Measurements from ENCODE around the gene FGD3.

Gene FGD3

DNA sequence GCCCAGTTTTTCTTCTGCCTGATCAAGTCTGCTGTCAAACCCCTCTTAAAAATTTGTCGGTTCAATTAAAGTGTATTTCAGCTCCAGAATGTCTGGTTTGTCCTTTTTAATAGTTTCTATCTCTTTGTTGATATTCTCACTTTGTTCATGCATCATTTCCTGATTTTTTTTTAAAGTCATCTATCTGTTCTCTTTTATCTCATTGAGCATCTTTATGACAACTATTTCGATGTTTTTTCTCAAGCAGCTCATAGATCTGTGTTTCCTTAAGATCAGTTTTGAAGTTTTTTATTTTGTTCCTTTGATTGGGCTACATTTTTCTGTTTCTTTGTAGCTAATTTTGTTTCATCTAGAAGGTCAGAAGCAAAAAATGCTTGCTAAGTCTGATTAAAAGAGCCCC lies 53.7 kb downstream of the FGD3 start:
- TF ChIP-seq, protein P1, sequence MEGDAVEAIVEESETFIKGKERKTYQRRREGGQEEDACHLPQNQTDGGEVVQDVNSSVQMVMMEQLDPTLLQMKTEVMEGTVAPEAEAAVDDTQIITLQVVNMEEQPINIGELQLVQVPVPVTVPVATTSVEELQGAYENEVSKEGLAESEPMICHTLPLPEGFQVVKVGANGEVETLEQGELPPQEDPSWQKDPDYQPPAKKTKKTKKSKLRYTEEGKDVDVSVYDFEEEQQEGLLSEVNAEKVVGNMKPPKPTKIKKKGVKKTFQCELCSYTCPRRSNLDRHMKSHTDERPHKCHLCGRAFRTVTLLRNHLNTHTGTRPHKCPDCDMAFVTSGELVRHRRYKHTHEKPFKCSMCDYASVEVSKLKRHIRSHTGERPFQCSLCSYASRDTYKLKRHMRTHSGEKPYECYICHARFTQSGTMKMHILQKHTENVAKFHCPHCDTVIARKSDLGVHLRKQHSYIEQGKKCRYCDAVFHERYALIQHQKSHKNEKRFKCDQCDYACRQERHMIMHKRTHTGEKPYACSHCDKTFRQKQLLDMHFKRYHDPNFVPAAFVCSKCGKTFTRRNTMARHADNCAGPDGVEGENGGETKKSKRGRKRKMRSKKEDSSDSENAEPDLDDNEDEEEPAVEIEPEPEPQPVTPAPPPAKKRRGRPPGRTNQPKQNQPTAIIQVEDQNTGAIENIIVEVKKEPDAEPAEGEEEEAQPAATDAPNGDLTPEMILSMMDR (conservative IDR thresholded peaks at IDR 0.05; ENCODE audit: low read depth, low read length): no peak
- H3K4me3 ChIP-seq (ENCODE audit: low read depth, low read length): no peak overlapping the region
- DNase-seq (ENCODE audit: low read depth): no peak

DNA sequence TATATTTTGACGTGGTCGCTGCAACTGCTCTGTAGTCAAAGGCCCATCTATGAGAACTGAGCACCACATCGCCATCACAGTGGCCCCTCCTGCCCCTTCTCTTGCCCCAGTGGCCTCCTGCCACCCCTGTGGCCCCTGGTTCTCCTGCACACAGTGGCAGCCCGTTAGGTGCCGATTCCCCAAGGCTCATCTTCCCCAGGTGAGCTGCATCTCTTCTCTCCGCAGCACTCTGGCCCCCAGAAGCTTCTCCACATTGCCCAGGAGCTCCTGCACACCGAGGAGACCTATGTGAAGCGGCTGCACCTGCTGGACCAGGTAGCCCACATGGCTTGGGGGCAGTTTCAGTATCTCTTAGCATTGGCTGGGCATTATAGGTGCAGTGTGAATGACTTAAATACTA lies 55.4 kb downstream of the FGD3 start:
- TF ChIP-seq, protein P1 (conservative IDR thresholded peaks at IDR 0.05; ENCODE audit: low read depth, low read length): no peak
- no peak for DNase-seq (ENCODE audit: low read depth)
- no peak overlapping the region for H3K4me3 ChIP-seq (ENCODE audit: low read depth, low read length)

DNA sequence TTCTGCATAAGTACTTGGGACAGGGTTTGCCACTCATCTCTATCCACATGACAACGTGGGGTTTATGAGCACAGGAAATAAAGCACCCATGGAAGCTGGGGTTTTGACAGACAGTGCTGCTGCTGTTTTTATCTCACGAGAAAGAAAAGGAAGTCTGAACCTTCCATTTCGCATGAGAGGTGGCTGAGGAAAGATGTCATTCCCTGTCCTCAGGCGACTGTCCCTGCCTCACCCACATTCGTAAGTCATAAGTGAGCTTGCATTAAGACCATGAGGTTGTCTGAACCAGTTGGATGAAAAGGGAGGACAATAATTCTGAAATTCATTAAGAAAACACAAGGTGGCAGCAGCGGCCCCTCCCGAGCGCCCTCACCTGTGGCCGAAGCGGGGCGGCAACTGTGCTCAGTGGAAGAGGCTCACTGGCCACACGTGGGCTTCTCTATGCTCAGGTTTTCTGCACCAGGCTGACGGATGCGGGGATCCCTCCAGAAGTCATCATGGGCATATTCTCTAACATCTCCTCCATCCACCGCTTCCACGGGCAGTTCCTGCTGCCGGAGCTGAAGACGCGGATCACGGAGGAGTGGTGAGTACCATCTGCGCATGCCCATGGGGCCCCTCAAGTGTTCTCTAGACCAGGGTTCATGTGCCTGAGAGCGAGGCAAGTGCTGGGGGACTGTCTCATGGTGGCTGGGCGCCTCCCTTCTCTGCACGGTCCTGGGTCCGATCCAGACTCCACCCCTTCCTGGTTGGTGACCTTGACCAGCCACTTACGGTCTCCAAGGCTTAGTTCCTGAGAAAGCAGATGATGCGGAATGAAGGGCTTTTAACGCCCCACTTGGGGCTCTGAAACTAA lies 56.5 kb downstream of the FGD3 start:
- TF ChIP-seq, protein P1 (conservative IDR thresholded peaks at IDR 0.05; ENCODE audit: low read depth, low read length): peak; percentile 78
- no peak overlapping the region for H3K4me3 ChIP-seq (ENCODE audit: low read depth, low read length)
- peak; percentile 68 for DNase-seq (ENCODE audit: low read depth)

DNA sequence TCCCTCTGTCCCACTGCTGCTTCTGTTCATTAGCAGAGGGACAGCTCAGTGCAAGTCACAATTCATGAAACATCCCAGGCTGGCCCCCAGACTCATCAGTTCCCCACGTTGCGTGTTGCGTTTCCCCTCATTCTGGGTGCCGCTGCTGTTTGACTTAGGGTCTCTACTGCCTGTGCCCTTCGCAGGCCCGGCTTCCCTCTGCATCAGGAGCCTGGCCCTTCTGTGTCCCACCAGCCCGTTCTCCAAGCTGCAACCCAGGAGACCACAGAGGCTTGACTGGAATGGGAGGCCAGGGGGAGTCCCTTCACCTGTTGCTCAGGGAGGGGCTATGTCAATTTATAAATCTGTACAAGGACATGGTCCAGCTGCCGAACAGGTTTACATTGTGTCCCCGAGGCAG lies 57.2 kb downstream of the FGD3 start:
- no peak for DNase-seq (ENCODE audit: low read depth)
- H3K4me3 ChIP-seq (ENCODE audit: low read depth, low read length): no peak overlapping the region
- TF ChIP-seq, protein P1 (conservative IDR thresholded peaks at IDR 0.05; ENCODE audit: low read depth, low read length): no peak

DNA sequence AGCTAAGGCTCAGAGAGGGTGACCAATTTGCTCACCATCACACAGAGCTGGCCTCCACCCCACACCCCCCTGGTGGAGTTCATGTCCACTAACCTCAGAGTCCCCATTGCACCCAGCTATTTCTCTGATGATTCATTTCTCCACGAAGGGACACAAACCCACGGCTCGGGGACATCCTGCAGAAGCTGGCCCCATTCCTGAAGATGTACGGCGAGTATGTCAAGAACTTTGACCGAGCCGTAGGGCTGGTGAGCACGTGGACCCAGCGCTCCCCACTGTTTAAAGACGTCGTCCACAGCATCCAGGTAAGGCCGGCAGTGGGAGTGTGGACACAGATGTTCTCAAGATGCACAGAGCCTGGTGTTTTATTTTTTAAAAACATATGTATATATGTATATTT lies 58.6 kb downstream of the FGD3 start:
- TF ChIP-seq, protein P1 (conservative IDR thresholded peaks at IDR 0.05; ENCODE audit: low read depth, low read length): no peak
- DNase-seq (ENCODE audit: low read depth): no peak
- no peak overlapping the region for H3K4me3 ChIP-seq (ENCODE audit: low read depth, low read length)

DNA sequence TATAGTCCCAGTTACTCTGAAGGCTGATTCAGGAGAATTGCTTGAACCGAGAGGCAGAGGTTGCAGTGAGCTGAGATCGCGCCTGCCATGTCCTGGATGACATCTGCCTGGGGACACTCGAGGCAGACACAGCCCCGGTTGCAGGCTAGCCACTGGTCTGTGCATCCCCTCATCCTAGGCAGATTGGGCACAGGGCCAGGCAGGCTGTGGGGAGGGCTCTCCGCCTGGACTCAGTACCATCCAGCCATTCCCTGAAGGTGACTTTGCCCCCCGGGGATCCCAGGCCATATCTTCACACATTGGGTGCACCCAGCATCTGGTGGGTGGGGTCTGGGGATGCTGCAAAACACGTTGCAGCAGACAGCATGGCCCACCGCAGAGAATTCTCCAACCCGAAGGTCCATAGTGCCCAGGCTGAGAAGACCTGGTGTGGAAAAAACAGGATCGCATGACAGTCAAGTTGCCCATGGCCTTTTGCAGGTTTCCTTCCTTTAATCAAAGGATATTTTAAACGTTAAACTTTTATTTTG lies 60.3 kb downstream of the FGD3 start:
- H3K4me3 ChIP-seq (ENCODE audit: low read depth, low read length): no peak overlapping the region
- no peak for DNase-seq (ENCODE audit: low read depth)
- TF ChIP-seq, protein P1 (conservative IDR thresholded peaks at IDR 0.05; ENCODE audit: low read depth, low read length): no peak

DNA sequence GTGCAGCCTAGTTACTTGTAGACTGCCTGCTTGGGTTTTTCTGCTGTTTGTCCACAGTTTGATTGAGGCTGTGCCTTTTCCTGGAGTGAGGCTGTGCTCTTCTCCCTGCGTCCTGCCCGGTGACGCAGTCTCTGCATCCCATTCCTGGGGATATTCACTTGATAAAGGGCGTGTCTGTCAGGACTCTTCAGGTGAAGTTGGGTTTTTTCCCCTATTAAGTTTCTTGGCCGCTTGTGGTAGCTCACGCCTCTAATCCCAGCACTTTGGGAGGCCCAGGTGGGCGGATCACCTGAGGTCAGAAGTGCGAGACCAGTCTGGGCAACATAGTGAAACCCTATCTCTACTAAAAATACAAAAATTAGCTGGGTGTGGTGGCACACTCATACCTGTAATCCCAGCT lies 61.1 kb downstream of the FGD3 start:
- DNase-seq (ENCODE audit: low read depth): no peak
- TF ChIP-seq, protein P1 (conservative IDR thresholded peaks at IDR 0.05; ENCODE audit: low read depth, low read length): no peak
- no peak overlapping the region for H3K4me3 ChIP-seq (ENCODE audit: low read depth, low read length)

Measured in choroid plexus epithelial cell (primary cell).